Measurements from ENCODE around the gene GABBR2.
A peak's percentile ranks its signal among the peaks of the same experiment; 100 is the strongest.

Gene GABBR2

DNA sequence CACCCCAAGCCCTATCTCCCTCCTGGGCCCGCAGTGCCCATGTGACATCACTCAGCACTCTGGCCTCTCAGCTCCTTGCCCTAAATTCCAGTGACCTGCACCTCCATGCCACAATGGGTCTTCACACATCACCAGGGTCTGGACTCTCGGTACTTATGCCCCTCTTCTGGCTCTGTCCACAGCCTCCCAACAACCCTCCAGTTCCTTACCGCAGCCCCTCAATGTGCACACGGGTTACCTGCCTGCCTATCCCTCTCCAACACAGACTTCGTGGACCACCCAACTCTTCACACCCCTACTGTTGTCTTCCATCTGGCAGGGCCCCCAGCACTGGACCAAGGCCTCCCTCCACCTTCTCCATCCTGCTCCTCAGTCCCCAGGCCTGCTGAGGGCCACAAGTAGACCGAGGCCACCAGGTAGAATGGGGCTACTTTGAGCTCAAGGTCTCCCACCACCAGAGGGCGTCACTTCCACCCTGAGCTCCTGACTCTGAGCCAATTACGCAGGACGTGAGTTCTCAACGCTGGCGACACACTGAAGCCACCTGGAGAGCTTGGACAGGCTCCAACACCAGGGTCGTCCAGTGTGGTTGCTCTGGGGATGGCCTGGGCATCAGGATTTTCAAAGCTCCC is 172.1 kb downstream of the GABBR2 start:
- H3K4me3 ChIP-seq (replicated peaks in 1 of 2; ENCODE audit: low read depth in 2 of 2, low read length in 2 of 2): no peak overlapping the region
- TF ChIP-seq, protein P1, sequence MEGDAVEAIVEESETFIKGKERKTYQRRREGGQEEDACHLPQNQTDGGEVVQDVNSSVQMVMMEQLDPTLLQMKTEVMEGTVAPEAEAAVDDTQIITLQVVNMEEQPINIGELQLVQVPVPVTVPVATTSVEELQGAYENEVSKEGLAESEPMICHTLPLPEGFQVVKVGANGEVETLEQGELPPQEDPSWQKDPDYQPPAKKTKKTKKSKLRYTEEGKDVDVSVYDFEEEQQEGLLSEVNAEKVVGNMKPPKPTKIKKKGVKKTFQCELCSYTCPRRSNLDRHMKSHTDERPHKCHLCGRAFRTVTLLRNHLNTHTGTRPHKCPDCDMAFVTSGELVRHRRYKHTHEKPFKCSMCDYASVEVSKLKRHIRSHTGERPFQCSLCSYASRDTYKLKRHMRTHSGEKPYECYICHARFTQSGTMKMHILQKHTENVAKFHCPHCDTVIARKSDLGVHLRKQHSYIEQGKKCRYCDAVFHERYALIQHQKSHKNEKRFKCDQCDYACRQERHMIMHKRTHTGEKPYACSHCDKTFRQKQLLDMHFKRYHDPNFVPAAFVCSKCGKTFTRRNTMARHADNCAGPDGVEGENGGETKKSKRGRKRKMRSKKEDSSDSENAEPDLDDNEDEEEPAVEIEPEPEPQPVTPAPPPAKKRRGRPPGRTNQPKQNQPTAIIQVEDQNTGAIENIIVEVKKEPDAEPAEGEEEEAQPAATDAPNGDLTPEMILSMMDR (IDR thresholded peaks at IDR 0.05; ENCODE audit: low read depth, low read length): peak; percentile 41
- DNase-seq (ENCODE audit: low read depth in 2 of 2): peak in 1 of 2 donors; percentile 40

- DNase-seq (ENCODE audit: low read depth in 2 of 2): no peak
- TF ChIP-seq, protein P1 (IDR thresholded peaks at IDR 0.05; ENCODE audit: low read depth, low read length): no peak
Measured at GRCh38 chr9:98533866-98534265, 174.9 kb downstream of the GABBR2 start.

DNA sequence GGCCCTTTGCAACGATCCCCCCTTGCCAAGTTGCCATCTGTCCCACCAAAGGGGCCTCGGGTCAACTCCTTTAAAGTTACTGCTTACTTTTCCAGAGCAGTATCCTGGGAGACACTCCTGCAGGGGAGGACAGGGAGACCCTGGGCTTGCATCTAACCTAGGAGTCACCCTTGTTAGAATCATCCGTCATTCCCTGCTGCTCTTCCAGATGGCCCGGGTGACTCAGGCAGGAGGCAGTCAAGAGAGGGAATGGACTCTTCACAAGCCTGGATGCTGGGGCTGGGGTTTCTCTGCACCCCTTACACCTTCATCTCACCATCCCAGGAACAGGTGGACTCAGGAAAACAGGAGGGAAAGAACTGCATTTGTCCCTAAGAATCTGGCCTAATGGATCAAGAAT is 175.6 kb downstream of the GABBR2 start:
- no peak overlapping the region for H3K4me3 ChIP-seq (replicated peaks in 1 of 2; ENCODE audit: low read depth in 2 of 2, low read length in 2 of 2)
- DNase-seq (ENCODE audit: low read depth in 2 of 2): no peak
- TF ChIP-seq, protein P1 (IDR thresholded peaks at IDR 0.05; ENCODE audit: low read depth, low read length): no peak

More at GRCh38 chr9:98533866-98534265, 174.9 kb downstream of the GABBR2 start:
- no peak overlapping the region for H3K4me3 ChIP-seq (replicated peaks in 1 of 2; ENCODE audit: low read depth in 2 of 2, low read length in 2 of 2)

GRCh38 chr9:98532574-98532973 is 176.2 kb downstream of the GABBR2 start:
- no peak for DNase-seq (ENCODE audit: low read depth in 2 of 2)
- TF ChIP-seq, protein P1 (IDR thresholded peaks at IDR 0.05; ENCODE audit: low read depth, low read length): no peak
- H3K4me3 ChIP-seq (replicated peaks in 1 of 2; ENCODE audit: low read depth in 2 of 2, low read length in 2 of 2): no peak overlapping the region

DNA sequence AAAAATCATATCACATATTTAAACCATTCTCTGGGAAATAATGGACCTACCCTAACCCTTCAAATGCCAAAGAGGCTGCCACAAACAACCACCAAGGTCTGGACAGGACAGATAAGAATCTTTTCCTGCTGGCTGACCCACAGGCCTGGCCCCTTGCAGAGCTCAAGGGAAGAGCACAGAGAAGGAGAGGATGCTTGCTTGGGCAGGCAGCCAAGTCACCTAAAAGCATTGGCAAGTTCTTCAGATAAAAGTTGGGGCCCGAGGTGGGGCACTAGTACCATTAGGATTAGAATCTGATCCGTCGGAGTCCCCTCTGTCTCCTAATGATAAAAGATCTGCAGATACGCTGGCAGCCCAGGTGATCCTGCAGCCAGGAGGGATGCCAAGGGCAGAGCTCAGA is 176.6 kb downstream of the GABBR2 start:
- no peak overlapping the region for H3K4me3 ChIP-seq (replicated peaks in 1 of 2; ENCODE audit: low read depth in 2 of 2, low read length in 2 of 2)
- TF ChIP-seq, protein P1 (IDR thresholded peaks at IDR 0.05; ENCODE audit: low read depth, low read length): no peak
- DNase-seq (ENCODE audit: low read depth in 2 of 2): no peak

DNA sequence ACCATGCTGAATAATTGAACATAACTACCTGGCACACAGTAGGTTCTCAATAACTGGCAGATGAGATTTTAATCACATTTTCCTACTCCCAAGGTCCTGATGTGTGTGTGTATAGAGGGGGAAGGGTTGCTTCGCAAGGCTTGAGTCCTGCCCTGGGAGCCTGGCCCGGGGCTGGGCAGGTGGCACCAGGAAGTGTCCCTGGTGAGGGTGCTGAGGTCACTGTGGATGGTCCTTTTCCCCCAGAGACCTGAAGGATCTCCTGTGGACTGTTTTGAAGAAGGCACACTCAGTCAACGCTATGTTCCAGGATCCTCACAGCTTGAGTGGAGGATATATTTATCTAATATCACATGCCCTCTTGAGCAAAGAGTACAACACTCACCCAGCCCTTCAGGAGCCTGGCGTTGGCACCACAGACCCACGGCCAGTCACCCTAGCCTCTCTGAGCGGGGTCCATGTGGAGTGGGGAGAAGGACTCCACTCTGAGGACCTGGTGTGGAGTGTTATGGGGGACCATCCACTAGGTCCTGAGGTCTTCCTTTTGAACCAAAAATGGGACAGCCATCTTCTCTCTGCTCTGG is 177.8 kb downstream of the GABBR2 start:
- TF ChIP-seq, protein P1 (IDR thresholded peaks at IDR 0.05; ENCODE audit: low read depth, low read length): no peak
- no peak overlapping the region for H3K4me3 ChIP-seq (replicated peaks in 1 of 2; ENCODE audit: low read depth in 2 of 2, low read length in 2 of 2)
- DNase-seq (ENCODE audit: low read depth in 2 of 2): no peak
